NCI-H2107 treated with DMSO at 0.1 percent for 48 hours (cell line): ENCODE data around the gene LGMN.
"Not testable (repeated sequence)": the region's sequence is repeated elsewhere in the genome, so short reads cannot be mapped to it uniquely, and the experiment has no call there.

Experiments used
- DNase-seq: peaks from one replicate; lab custom pipeline; 2025; ENCODE audit not compliant: unreplicated experiment; lab: John Stamatoyannopoulos, UW

LGMN gene

GRCh38 chr14:92698393-92698792 is 50.0 kb downstream of the LGMN start:
- no peak for DNase-seq

GRCh38 chr14:92696366-92696765 is 52.1 kb downstream of the LGMN start:
- DNase-seq = no peak

- no peak for DNase-seq
These were observed 52.9 kb downstream of the LGMN start for GRCh38 chr14:92695562-92695961.

GRCh38 chr14:92694807-92695206 is 53.6 kb downstream of the LGMN start:
- no peak for DNase-seq

- peak; percentile 22 for DNase-seq
These were observed 54.2 kb downstream of the LGMN start for GRCh38 chr14:92693998-92694795.

GRCh38 chr14:92692822-92693226 is 55.6 kb downstream of the LGMN start:
- DNase-seq = peak; percentile 92

- DNase-seq = peak; percentile 51
These were observed 58.0 kb downstream of the LGMN start for GRCh38 chr14:92690171-92691011.

- no peak for DNase-seq
These were observed 59.7 kb downstream of the LGMN start for GRCh38 chr14:92688434-92689375.

GRCh38 chr14:92687681-92688433 is 60.6 kb downstream of the LGMN start:
- DNase-seq = peak; percentile 71

- peak; percentile 69 for DNase-seq
These were observed 61.5 kb downstream of the LGMN start for GRCh38 chr14:92686900-92687427.

GRCh38 chr14:92686411-92686899 is 62.0 kb downstream of the LGMN start:
- DNase-seq = no peak

GRCh38 chr14:92685784-92686355 is 62.6 kb downstream of the LGMN start:
- no peak for DNase-seq

- DNase-seq = no peak
These were observed 63.4 kb downstream of the LGMN start for GRCh38 chr14:92684801-92685560.

GRCh38 chr14:92683041-92683440 is 65.4 kb downstream of the LGMN start:
- DNase-seq = no peak

GRCh38 chr14:92680781-92681650 is 67.4 kb downstream of the LGMN start:
- DNase-seq = peak; percentile 53

- DNase-seq = not testable (repeated sequence)
These were observed 68.1 kb downstream of the LGMN start for GRCh38 chr14:92680330-92680729.

- no peak for DNase-seq
These were observed 69.2 kb downstream of the LGMN start for GRCh38 chr14:92679246-92679645.

- no peak for DNase-seq
These were observed 69.7 kb downstream of the LGMN start for GRCh38 chr14:92678766-92679165.
